PC-3 (cell line): Measurements from ENCODE around the gene SPTBN2. TPM values are rescaled to one million over a fixed set of nuclear protein-coding genes. Genes with fewer than 3 reads are reported as not detected.
A peak's percentile ranks its signal among the peaks of the same experiment; 100 is the strongest.

Experiments used
- ATAC-seq: fragments of 200-7000 bp; cut with Tn5 transposase; 2 replicates; pipeline ENCODE4 v1.9.1; 2020; ENCODE audit warnings: mild to moderate bottlenecking, moderate library complexity
- BruUV-seq: library from RNA; stranded (reverse); fragments of 400-500 nt; replicated peaks from 2 replicates; lab custom pipeline; 2021; lab: Mats Ljungman, UMichigan
- CTCF ChIA-PET: fragments of 300-600 bp; sonication (Branson Sonifier 250); formaldehyde crosslinking; loops from one replicate; lab custom pipeline; 2022; ENCODE audit warnings: antibody characterized with exemption; lab: Charles Lee
- POLR2A ChIA-PET: fragments of 300-600 bp; sonication (Branson Sonifier 250); formaldehyde crosslinking; loops from one replicate; lab custom pipeline; 2022; ENCODE audit warnings: antibody characterized with exemption; ENCODE audit not compliant: unreplicated experiment; lab: Charles Lee
- DNase-seq: peaks from one replicate; pipeline ENCODE4 v3.0.0-alpha.2; 2015
- H2AFZ ChIP-seq: fragments of 300-600 bp; sonication (generic); 2 replicates; pipeline ENCODE4 v1.6.0; 2016; ENCODE audit warnings: antibody characterized with exemption, low read length
- H3F3A ChIP-seq: fragments of 300-600 bp; sonication (generic); one replicate; pipeline ENCODE4 v1.6.0; 2017; ENCODE audit warnings: antibody characterized with exemption, low read length, control low read depth, mild to moderate bottlenecking; ENCODE audit not compliant: unreplicated experiment
- H3K27ac ChIP-seq: fragments of 300-600 bp; sonication (generic); 2 replicates; pipeline ENCODE4 v1.5.1; 2016; ENCODE audit warnings: mild to moderate bottlenecking, low read length
- H3K27me3 ChIP-seq: fragments of 300-600 bp; sonication (generic); 2 replicates; pipeline ENCODE4 v1.6.1; 2016; ENCODE audit warnings: low read length, mixed read lengths
- H3K36me3 ChIP-seq: fragments of 300-600 bp; sonication (generic); 2 replicates; pipeline ENCODE4 v1.6.1; 2016; ENCODE audit warnings: low read depth, mixed run types, low read length, mixed read lengths
- H3K4me1 ChIP-seq: fragments of 300-600 bp; sonication (generic); 2 replicates; pipeline ENCODE4 v1.5.1; 2016; ENCODE audit warnings: low read length; ENCODE audit not compliant: insufficient read depth
- H3K4me2 ChIP-seq: fragments of 300-600 bp; sonication (generic); 2 replicates; pipeline ENCODE4 v1.6.0; 2016; ENCODE audit warnings: low read length
- H3K4me3 ChIP-seq: fragments of 300-600 bp; sonication (generic); 2 replicates; pipeline ENCODE4 v1.5.1; 2016; ENCODE audit warnings: mild to moderate bottlenecking, low read length, mixed read lengths
- H3K79me2 ChIP-seq: fragments of 300-600 bp; sonication (generic); 2 replicates; pipeline ENCODE4 v1.6.1; 2017; ENCODE audit warnings: low read length, mixed read lengths
- H3K9ac ChIP-seq: fragments of 300-600 bp; sonication (generic); 2 replicates; pipeline ENCODE4 v1.6.0; 2016; ENCODE audit warnings: mild to moderate bottlenecking, low read length
- H3K9me2 ChIP-seq: fragments of 300-600 bp; sonication (generic); replicated peaks from 2 replicates; pipeline ENCODE4 v1.6.1; 2016; ENCODE audit warnings: mixed run types, low read length, mixed read lengths
- H3K9me3 ChIP-seq: fragments of 300-600 bp; sonication (generic); 2 replicates; pipeline ENCODE4 v1.6.1; 2016; ENCODE audit warnings: low read length, mixed read lengths
- H4K20me1 ChIP-seq: fragments of 300-600 bp; sonication (generic); 2 replicates; pipeline ENCODE4 v1.6.1; 2016; ENCODE audit warnings: low read length, mixed read lengths
- CTCF ChIP-seq: fragments of 300-600 bp; sonication (generic); conservative IDR thresholded peaks from 2 replicates; pipeline ENCODE4 v1.5.1; 2017; ENCODE audit warnings: antibody characterized with exemption, low read depth, mild to moderate bottlenecking, low read length
- EZH2 ChIP-seq: fragments of 300-600 bp; sonication (generic); IDR thresholded peaks from one replicate; pipeline ENCODE4 v1.6.1; 2017; ENCODE audit warnings: antibody characterized with exemption, mild to moderate bottlenecking, low read length; ENCODE audit not compliant: unreplicated experiment
- EZH2phosphoT487 ChIP-seq: fragments of 300-600 bp; sonication (generic); IDR thresholded peaks from 2 replicates; pipeline ENCODE4 v1.6.1; 2018; ENCODE audit warnings: mild to moderate bottlenecking, antibody characterized with exemption, low read length, borderline replicate concordance
- intact Hi-C: fragments of 100-400 bp; cut with micrococcal nuclease; formaldehyde crosslinking; loops from 2 replicates; pipeline ENCODE4 v1.9.0; 2023
- total RNA-seq: library from RNA; depleted of rRNA; stranded (reverse); fragments of >200 nt; gene quantifications from 2 replicates; pipeline ENCODE4 v1.2.3, GENCODE V29; 2014

The SPTBN2 gene
- total RNA-seq, 1 experiment from 2014 or later = 74.9 TPM

- Histone ChIP-seq H3K36me3 (peaks cover 11% of the 10 kb centered on the region), H3K27ac (peak overlapping the region; percentile 30), H3K4me2 (peak overlapping the region; percentile 48), H3K27me3 (no peaks in the 10 kb centered on the region), H3K4me3 (no peak overlapping the region; the same call in 1 of the 2 replicates), H3K9me3 (no peaks in the 10 kb centered on the region), H3K9ac (no peak overlapping the region), H3K79me2 (peaks cover 59% of the 10 kb centered on the region), H3F3A (no peaks in the 10 kb centered on the region), H2AFZ (no peak overlapping the region), H3K4me1 (peaks cover 67% of the 10 kb centered on the region), H4K20me1 (no peaks in the 10 kb centered on the region), H3K9me2 (no peaks in the 10 kb centered on the region)
- CTCF ChIA-PET = interaction anchor here (0.6 kb wide), 1 partner anchor 157 kb away, joined by 3 read pairs; no protein-coding TSS in a partner anchor
- POLR2A ChIA-PET = interaction anchor here (0.5 to 0.9 kb wide), 2 partner anchors 15 to 109 kb away, joined by 3 to 6 read pairs; no protein-coding TSS in a partner anchor
- peak; percentile 63 for DNase-seq
- TF ChIP-seq EZH2 (no peak), EZH2phosphoT487 (no peak), CTCF (no peak)
- TSS peak; percentile 92 for BruUV-seq
- intact Hi-C loops = no loop called here
- peak; percentile 16 for ATAC-seq
These were observed 5.3 kb downstream of the SPTBN2 start for GRCh38 chr11:66723693-66724092.

- ChIA-PET CTCF (no interaction called here), POLR2A (no interaction called here)
These were observed 6.0 kb downstream of the SPTBN2 start for GRCh38 chr11:66722745-66723651.

More at GRCh38 chr11:66722745-66723651, 6.0 kb downstream of the SPTBN2 start:
- H3K9me2 ChIP-seq = no peaks in the 10 kb centered on the region
- peaks cover 14% of the 10 kb centered on the region for H3K36me3 ChIP-seq
- ATAC-seq (no peak), DNase-seq (no peak)
- intact Hi-C loops = no loop called here
- H3K27me3 ChIP-seq = no peaks in the 10 kb centered on the region
- peaks cover 66% of the 10 kb centered on the region for H3K4me1 ChIP-seq
- H3K9ac ChIP-seq = no peak overlapping the region
- no peaks in the 10 kb centered on the region for H4K20me1 ChIP-seq
- no peaks in the 10 kb centered on the region for H3F3A ChIP-seq
- no peak overlapping the region for H2AFZ ChIP-seq
- H3K4me2 ChIP-seq = peak overlapping the region; percentile 48
- H3K4me3 ChIP-seq = no peak overlapping the region; the same call in 1 of the 2 replicates
- no peaks in the 10 kb centered on the region for H3K9me3 ChIP-seq
- peaks cover 59% of the 10 kb centered on the region for H3K79me2 ChIP-seq
- TF ChIP-seq EZH2phosphoT487 (no peak), EZH2 (no peak), CTCF (no peak)
- H3K27ac ChIP-seq = peak overlapping the region; percentile 30
- BruUV-seq = no TSS peak
